Measurements from ENCODE around the gene CST9.
"Not testable (repeated sequence)": the region's sequence is repeated elsewhere in the genome, so short reads cannot be mapped to it uniquely, and the experiment has no call there.

CST9 gene

GRCh38 chr20:23637282-23638221 lies 31.8 kb upstream of the CST9 start, which contains the start of gene CST3:
Gene CST3, minus strand, starts transcription at chr20:23637955. Its CDS starts 93 bp downstream, at chr20:23637862.
- ATAC-seq = no peak

GRCh38 chr20:23636908-23637281 lies 31.2 kb upstream of the CST9 start:
- ATAC-seq = no peak

- ATAC-seq = no peak
Observed at GRCh38 chr20:23636182-23636907, 30.6 kb upstream of the CST9 start.

GRCh38 chr20:23635768-23636090 lies 30.0 kb upstream of the CST9 start:
- not testable (repeated sequence) for ATAC-seq

- ATAC-seq = no peak
Observed at GRCh38 chr20:23634985-23635767, 29.5 kb upstream of the CST9 start.

- no peak for ATAC-seq
Observed at GRCh38 chr20:23634044-23634801, 28.5 kb upstream of the CST9 start.

GRCh38 chr20:23632711-23633573 lies 27.2 kb upstream of the CST9 start:
- no peak for ATAC-seq

- no peak for ATAC-seq
Observed at GRCh38 chr20:23631981-23632710, 26.4 kb upstream of the CST9 start.

GRCh38 chr20:23631226-23631822 lies 25.6 kb upstream of the CST9 start:
- ATAC-seq = no peak

GRCh38 chr20:23630392-23630849 lies 24.7 kb upstream of the CST9 start:
- no peak for ATAC-seq

GRCh38 chr20:23629542-23630391 lies 24.1 kb upstream of the CST9 start:
- no peak for ATAC-seq

- no peak for ATAC-seq
Observed at GRCh38 chr20:23629017-23629541, 23.4 kb upstream of the CST9 start.

GRCh38 chr20:23628402-23629016 lies 22.8 kb upstream of the CST9 start:
- no peak for ATAC-seq

GRCh38 chr20:23627501-23627900 lies 21.8 kb upstream of the CST9 start:
- ATAC-seq = no peak

GRCh38 chr20:23626040-23626620 lies 20.4 kb upstream of the CST9 start:
- ATAC-seq = no peak

- no peak for ATAC-seq
Observed at GRCh38 chr20:23625236-23625964, 19.7 kb upstream of the CST9 start.

- no peak for ATAC-seq
Observed at GRCh38 chr20:23624324-23624691, 18.6 kb upstream of the CST9 start.
